Endothelial cell of umbilical vein (primary cell): Measurements from ENCODE around the gene SRM.

ENCODE experiments used
- CTCF ChIP-seq, 2 donors: IDR thresholded peaks; 1 replicate in 1 of 2; 2 replicates in 1 of 2; pipeline ENCODE4 v1.5.1; 2011; ENCODE audit warnings: low read length in 2 of 2, mild to moderate bottlenecking in 2 of 2, moderate library complexity in 2 of 2, control low read depth in 1 of 2, inconsistent platforms in 1 of 2, low read depth in 1 of 2; ENCODE audit not compliant: insufficient read depth in 1 of 2; ENCODE audit errors: extremely low read depth in 1 of 2
- EZH2 ChIP-seq: IDR thresholded peaks from 2 replicates; pipeline ENCODE4 v1.6.1; 2012; ENCODE audit warnings: borderline replicate concordance, low read depth, mild to moderate bottlenecking, moderate library complexity, low read length, inconsistent platforms; ENCODE audit not compliant: severe bottlenecking
- FOS ChIP-seq: IDR thresholded peaks from 2 replicates; pipeline ENCODE4 v1.6.1; 2011; ENCODE audit warnings: mild to moderate bottlenecking, low read length, moderate library complexity, borderline replicate concordance; ENCODE audit not compliant: insufficient read depth
- GATA2 ChIP-seq: IDR thresholded peaks from 2 replicates; pipeline ENCODE4 v1.7.0; 2011; ENCODE audit warnings: low read depth, mild to moderate bottlenecking, moderate library complexity, mixed read lengths, low read length; ENCODE audit not compliant: insufficient read length, insufficient read depth
- JUN ChIP-seq: IDR thresholded peaks from 2 replicates; pipeline ENCODE4 v1.6.1; 2011; ENCODE audit warnings: borderline replicate concordance, low read depth; ENCODE audit not compliant: insufficient read length, insufficient read depth
- MAX ChIP-seq: IDR thresholded peaks from 2 replicates; pipeline ENCODE4 v1.6.1; 2011; ENCODE audit not compliant: insufficient read depth, insufficient read length
- POLR2A ChIP-seq: IDR thresholded peaks from 2 replicates; pipeline ENCODE4 v1.6.1; 2012; ENCODE audit warnings: low read depth, mild to moderate bottlenecking, control low read depth, low read length
- POLR2AphosphoS5 ChIP-seq: IDR thresholded peaks from 2 replicates; pipeline ENCODE4 v1.6.1; 2012; ENCODE audit warnings: low read depth, mild to moderate bottlenecking, control low read depth, low read length, moderate library complexity; ENCODE audit not compliant: insufficient read depth

DNA sequence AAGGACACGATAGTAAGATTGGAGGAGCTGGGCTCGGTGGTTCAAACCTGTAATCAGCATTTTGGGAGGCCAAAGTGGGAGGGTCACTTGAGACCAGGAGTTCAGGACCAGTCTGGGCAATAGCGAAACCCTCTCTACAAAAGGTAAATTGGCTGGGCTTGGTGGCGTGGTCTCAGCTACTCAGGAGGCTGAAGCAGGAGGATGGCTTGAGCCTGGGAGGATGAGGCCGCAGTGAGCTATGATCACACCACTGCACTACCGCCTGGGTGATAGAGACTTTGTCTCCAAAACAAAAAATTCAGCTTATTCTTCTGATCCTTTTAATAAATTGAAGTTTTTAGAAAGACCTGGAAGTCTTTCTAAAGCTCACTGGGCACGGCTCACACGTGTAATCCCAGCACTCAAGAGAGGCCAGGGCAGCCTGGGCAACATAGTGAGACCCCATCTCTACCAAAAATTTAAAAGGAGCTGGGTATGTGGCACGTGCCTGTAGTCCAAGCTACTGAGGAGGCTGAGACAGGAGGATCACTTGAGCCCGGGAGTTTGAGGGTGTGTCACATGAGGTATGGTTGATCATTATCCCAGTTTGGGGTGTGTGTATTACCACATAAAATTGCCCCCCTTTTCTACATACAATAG is 28.1 kb downstream of the SRM start:
- TF ChIP-seq CTCF (IDR thresholded peaks at IDR 0.05; ENCODE audit: extremely low read depth in 1 of 2, insufficient read depth in 1 of 2, low read depth in 1 of 2, low read length in 2 of 2), result no peak
- no peak for TF ChIP-seq EZH2
- no peak for TF ChIP-seq POLR2A
- no peak for TF ChIP-seq POLR2AphosphoS5
- TF ChIP-seq FOS, result no peak
- no peak for TF ChIP-seq MAX
- no peak for TF ChIP-seq GATA2
- TF ChIP-seq JUN, result no peak
